Activated naive CD8-positive, alpha-beta T cell treated with anti-CD3 and anti-CD28 coated beads, Interleukin-2, amount 50 U/mL, for 24 hours (primary cell): Measurements from ENCODE around the gene ZBTB7C.

Source experiments
- ATAC-seq: fragments of 150-1000 bp; cut with Tn5 transposase; one replicate; pipeline ENCODE4 v1.10.0; 2021
- DNase-seq: peaks from one replicate; pipeline ENCODE4 v3.0.0; 2021
- H3K27ac Mint-ChIP-seq: one replicate; pipeline ENCODE4 v1.8.0; 2021; ENCODE audit warnings: mild to moderate bottlenecking, mixed read lengths
- H3K27me3 Mint-ChIP-seq: one replicate; pipeline ENCODE4 v1.8.0; 2021; ENCODE audit warnings: mixed read lengths
- H3K36me3 Mint-ChIP-seq: one replicate; pipeline ENCODE4 v1.8.0; 2021; ENCODE audit warnings: low read depth, mixed read lengths
- H3K4me1 Mint-ChIP-seq: one replicate; pipeline ENCODE4 v1.8.0; 2021; ENCODE audit warnings: mixed read lengths
- H3K4me3 Mint-ChIP-seq: one replicate; pipeline ENCODE4 v1.8.0; 2021; ENCODE audit warnings: mild to moderate bottlenecking, moderate library complexity, mixed read lengths
- H3K9me3 Mint-ChIP-seq: one replicate; pipeline ENCODE4 v1.8.0; 2021; ENCODE audit warnings: mixed read lengths

ZBTB7C gene

DNA sequence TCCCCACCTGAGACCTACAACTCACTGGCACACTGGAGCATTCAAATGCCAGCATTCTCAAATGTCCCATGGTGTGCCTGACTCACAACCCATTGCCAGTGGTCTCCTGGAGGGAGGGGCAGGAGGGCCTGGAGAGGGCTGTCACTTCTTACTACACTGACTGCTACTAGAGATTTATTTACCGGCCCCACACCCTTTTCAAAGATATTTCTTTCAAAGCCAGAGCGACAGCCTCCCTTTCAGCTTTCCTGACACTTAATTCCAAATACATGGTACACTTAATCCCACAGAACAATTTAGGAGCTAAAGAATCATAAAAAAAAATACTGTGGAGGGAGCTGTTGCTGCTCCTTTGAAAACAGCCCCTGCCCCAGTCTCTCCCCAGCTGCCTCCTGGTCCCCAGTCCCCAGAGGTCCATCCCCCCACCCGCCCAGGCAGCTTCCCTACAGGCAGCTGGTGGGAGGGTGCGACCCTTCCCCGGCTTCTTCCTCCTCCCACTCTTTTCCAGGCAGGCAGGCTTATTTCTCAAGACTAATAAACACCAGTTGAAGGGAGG, 349.6 kb downstream of the ZBTB7C start:
- Mint-ChIP-seq H3K36me3 (no peaks in the 10 kb centered on the region), H3K4me3 (no peak overlapping the region), H3K27ac (no peak overlapping the region), H3K4me1 (no peaks in the 10 kb centered on the region), H3K9me3 (no peaks in the 10 kb centered on the region), H3K27me3 (peaks cover 29% of the 10 kb centered on the region)
- ATAC-seq (no peak), DNase-seq (no peak)

DNA sequence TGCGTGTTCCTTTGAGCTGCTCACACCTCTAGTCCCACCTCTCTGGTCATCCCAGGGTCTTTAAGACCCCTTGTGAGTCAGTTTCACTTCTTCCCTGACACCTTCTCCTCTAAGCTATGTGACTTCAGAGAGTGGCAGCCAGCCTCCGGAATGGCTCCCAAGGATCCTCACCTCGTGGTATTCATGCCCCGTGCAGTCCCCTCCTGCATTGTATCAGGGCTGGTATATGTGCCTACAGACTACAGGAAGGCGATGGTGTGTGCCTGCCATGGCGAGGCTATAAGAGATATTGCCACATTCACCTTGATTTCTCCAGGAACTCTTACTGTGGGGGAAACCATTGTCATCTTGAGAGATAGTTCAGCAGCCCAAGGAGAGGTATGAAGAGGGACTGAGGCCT, 350.7 kb downstream of the ZBTB7C start:
- Mint-ChIP-seq H3K27me3 (peaks cover 39% of the 10 kb centered on the region), H3K4me1 (no peaks in the 10 kb centered on the region), H3K4me3 (no peak overlapping the region), H3K9me3 (no peaks in the 10 kb centered on the region), H3K27ac (no peak overlapping the region), H3K36me3 (no peaks in the 10 kb centered on the region)
- DNase-seq, result no peak
- ATAC-seq, result no peak

DNA sequence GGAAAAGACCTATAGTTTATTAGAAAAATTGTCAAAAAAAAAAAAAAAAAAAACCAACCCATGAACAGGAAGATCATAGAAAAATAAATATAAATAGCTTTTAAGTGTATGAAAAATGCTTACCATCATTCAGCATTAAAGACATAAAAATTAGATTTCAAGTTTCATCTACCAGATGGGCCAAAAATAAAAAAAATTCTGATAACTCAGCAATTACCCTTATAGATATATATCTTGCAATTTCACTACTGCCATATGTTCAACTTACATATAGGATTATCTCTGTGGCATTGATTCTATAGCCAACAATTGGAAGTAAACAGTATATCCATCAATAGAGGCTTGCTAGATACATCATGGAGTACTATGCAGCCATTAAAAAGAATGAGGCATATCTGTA, 352.2 kb downstream of the ZBTB7C start:
- Mint-ChIP-seq H3K4me1 (no peaks in the 10 kb centered on the region), H3K27me3 (peaks cover 44% of the 10 kb centered on the region), H3K9me3 (no peaks in the 10 kb centered on the region), H3K27ac (no peak overlapping the region), H3K4me3 (no peak overlapping the region), H3K36me3 (no peaks in the 10 kb centered on the region)
- ATAC-seq (no peak), DNase-seq (no peak)

DNA sequence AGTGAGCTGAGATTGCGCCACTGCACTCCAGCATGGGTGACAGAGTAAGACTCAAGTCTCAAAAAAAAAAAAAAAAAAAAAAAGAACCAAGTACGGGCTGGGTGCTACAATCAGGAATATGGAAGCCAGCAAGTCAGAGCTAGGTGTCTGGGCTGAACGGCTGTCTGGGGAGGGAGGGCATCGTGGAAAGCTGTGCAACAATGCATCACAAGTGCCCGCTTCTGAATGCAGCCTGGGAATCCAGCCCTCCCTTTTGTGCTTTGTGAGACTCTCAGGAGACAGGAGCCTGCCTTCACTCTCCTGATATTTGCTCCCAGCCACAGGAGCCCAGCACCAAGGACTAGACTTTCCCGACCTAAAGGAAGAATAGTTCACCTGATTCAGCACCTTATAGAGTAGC, 353.8 kb downstream of the ZBTB7C start:
- DNase-seq, result no peak
- H3K4me3 Mint-ChIP-seq, result no peak overlapping the region
- no peak overlapping the region for H3K27ac Mint-ChIP-seq
- H3K36me3 Mint-ChIP-seq, result no peaks in the 10 kb centered on the region
- H3K4me1 Mint-ChIP-seq, result no peaks in the 10 kb centered on the region
- no peak for ATAC-seq
- H3K27me3 Mint-ChIP-seq, result peaks cover 53% of the 10 kb centered on the region
- H3K9me3 Mint-ChIP-seq, result no peaks in the 10 kb centered on the region

DNA sequence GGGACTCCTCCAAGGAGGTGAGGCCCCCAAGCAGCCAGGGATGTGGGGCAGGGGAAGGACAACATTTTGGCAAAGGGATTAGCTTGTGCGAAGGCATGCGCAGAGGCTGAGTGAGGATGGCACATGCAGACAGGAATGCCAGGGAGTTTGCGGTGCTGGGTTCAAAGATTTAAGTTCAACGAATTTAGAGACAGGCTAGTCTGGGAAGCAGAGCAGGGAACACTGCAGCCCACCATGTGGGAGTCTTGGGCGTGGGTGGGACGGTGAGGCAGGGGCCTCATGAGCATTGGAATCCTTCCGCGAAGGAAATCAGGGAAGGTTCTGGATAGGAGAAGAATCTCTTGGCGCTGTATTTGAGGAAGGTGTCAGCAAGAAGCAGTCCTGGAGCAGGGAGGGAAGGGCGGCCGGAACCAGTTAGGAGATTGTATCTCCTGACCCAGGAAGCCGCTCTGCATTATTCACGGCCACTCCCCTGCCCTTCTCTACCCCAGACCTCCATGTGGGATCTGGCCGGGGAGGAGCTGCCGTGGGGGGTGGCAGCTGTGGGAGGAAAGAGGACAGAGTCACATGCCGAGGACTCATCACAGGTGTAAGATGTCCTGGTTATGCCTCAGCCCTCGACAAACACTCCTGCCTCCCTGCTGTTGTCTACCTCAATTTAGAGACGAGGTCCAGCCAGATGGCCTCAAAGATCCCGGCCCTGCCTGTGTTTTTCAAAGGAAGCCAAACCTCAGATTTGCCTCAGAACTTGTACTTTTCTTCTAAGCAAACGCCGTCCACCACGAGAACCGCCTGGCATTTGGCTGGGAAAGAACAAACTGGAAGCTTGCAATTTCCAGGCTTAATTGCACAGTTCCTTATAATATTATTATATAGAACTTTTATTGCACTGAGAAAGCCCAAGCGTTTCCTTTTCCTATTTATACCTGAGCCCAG, 355.0 kb downstream of the ZBTB7C start:
- H3K27me3 Mint-ChIP-seq, result peaks cover 50% of the 10 kb centered on the region

DNA sequence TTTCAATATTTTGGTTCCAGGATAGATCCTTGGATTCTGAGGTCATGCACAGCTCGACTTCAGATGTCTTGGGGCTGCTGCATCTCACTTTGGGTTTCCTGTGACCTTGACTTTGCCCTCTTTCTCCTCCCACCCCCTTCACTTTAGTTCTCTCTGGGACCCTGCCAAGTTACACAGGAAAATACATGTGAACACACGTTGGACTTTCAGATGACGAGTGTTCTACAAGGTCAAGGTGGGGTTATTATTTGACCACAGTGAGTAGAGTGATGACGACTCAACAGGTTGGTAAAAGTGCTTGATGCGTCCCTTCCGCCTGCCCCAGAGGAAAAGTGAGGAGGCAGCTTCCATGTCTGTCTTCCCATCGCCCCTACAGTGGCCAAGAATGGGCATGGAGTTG, 356.3 kb downstream of the ZBTB7C start:
- H3K9me3 Mint-ChIP-seq, result no peaks in the 10 kb centered on the region
- ATAC-seq (no peak), DNase-seq (no peak)
- no peaks in the 10 kb centered on the region for H3K4me1 Mint-ChIP-seq
- no peak overlapping the region for H3K27ac Mint-ChIP-seq
- no peak overlapping the region for H3K4me3 Mint-ChIP-seq
- H3K36me3 Mint-ChIP-seq, result no peaks in the 10 kb centered on the region
- peaks cover 42% of the 10 kb centered on the region for H3K27me3 Mint-ChIP-seq

More for the DNA sequence above, 355.0 kb downstream of the ZBTB7C start:
- H3K9me3 Mint-ChIP-seq, result no peaks in the 10 kb centered on the region
- no peak for ATAC-seq
- no peaks in the 10 kb centered on the region for H3K4me1 Mint-ChIP-seq
- H3K27ac Mint-ChIP-seq, result no peak overlapping the region
- H3K36me3 Mint-ChIP-seq, result no peaks in the 10 kb centered on the region
- no peak overlapping the region for H3K4me3 Mint-ChIP-seq
- DNase-seq, result no peak

DNA sequence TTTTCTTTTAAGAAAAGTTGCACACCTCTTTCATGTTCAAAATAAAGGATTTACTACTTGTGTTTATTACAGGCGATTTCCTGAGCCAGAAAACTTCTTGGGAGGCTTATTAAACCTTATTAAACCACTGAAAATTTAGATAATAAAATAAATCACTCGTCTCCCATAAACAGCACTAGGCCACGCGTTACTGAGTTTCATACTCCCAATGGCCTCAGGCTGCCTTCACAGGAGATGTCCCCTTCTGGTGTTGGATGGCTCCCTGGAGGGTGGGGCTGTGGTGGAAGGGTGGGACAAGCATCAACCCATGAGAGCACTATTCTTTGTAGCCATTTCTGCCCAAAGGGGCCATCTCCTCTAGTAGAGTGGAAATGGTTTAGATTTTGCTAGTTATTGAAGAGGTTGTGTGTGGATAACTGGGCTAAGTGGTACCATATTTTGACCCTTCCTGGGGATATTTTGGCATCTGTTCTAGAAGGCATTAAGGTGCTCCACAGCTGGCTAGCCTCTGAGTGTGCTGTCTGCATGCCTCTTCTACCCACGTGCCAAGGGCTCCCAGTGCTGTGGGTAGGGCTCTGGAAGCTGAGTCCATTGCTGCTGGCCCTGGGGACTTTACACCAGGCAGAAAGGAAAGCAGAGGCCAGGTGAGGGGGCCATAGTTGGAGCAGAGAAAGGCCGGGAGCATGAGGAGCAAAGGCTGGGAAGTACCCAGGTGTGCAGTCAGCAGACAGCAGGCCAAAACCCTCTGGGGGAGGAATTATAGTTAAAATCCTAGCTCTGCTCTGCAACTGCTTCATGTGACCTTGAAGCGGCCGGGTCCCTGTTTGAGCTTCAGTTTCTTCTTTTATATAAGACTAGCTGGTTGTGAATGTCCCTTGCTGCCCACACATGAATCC, 357.0 kb downstream of the ZBTB7C start:
- Mint-ChIP-seq H3K27me3 (peaks cover 42% of the 10 kb centered on the region), H3K4me3 (no peak overlapping the region)

DNA sequence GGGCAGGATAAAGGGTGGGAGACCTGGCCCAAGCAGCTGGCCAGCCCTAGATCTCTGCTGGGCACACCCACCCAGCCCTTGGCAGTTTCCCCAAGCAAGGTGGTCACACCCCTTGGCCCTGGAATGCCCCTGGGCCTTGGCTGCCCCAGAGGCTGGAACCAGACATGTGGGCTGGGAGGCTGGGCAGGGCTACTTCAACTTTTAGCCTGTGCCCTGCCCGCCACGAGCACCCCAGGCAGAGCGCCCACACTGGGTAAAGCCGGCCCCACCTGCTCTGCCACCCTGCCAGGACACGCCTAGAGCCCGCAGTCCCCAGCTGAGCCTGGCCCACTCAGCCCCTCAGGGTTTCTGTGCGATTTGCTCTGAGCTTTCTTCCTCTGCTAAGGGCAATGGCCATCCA, 359.0 kb downstream of the ZBTB7C start:
- H3K27me3 Mint-ChIP-seq, result peaks cover 33% of the 10 kb centered on the region
- H3K27ac Mint-ChIP-seq, result no peak overlapping the region
- H3K9me3 Mint-ChIP-seq, result no peaks in the 10 kb centered on the region
- DNase-seq (no peak), ATAC-seq (no peak)
- H3K4me3 Mint-ChIP-seq, result no peak overlapping the region
- no peaks in the 10 kb centered on the region for H3K4me1 Mint-ChIP-seq
- H3K36me3 Mint-ChIP-seq, result no peaks in the 10 kb centered on the region

More for the DNA sequence above, 357.0 kb downstream of the ZBTB7C start:
- no peaks in the 10 kb centered on the region for H3K36me3 Mint-ChIP-seq
- ATAC-seq (no peak), DNase-seq (no peak)
- no peak overlapping the region for H3K27ac Mint-ChIP-seq
- H3K9me3 Mint-ChIP-seq, result no peaks in the 10 kb centered on the region
- no peaks in the 10 kb centered on the region for H3K4me1 Mint-ChIP-seq

DNA sequence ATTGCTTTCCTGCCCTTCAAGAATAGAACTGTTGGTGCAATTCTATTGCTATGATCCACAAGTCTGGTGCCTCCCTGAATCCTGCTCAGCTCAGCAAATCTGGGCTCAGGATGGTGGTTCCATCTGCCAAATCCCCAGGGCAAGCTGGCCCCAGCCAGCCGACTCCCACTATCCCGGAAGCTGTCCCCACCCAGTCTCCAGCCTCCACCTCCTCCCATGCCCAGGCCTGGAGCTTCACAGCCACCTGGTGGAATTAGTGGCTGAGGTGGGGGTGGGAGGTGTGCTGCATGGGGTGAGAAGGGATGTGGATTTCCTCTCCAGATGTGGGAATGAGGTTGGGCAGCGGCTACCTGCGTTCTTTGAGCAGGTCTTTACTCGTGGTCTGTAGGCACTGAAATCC, 359.4 kb downstream of the ZBTB7C start:
- H3K4me1 Mint-ChIP-seq, result no peaks in the 10 kb centered on the region
- DNase-seq (no peak), ATAC-seq (no peak)
- H3K27ac Mint-ChIP-seq, result no peak overlapping the region
- no peaks in the 10 kb centered on the region for H3K36me3 Mint-ChIP-seq
- H3K9me3 Mint-ChIP-seq, result no peaks in the 10 kb centered on the region
- H3K4me3 Mint-ChIP-seq, result no peak overlapping the region
- H3K27me3 Mint-ChIP-seq, result peaks cover 31% of the 10 kb centered on the region

DNA sequence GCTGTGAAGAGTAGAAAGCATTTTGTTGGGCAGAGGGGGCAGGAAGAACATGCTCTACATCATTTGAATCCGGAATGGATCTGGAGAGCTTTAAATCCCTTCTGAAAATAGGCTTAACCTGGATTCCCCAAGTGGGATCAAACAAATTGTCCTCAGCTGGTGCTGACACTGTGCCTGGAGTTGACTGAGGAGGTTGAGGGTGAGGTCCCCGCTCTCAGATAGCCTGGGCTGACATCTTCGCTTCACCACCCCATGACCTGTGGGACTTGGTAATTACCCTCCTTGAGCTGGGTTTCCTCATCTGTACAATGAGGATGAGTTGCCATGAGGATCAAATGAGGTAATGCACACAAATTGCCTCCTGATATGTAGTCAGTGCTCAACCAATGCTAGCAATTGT, 360.9 kb downstream of the ZBTB7C start:
- peaks cover 22% of the 10 kb centered on the region for H3K27me3 Mint-ChIP-seq

DNA sequence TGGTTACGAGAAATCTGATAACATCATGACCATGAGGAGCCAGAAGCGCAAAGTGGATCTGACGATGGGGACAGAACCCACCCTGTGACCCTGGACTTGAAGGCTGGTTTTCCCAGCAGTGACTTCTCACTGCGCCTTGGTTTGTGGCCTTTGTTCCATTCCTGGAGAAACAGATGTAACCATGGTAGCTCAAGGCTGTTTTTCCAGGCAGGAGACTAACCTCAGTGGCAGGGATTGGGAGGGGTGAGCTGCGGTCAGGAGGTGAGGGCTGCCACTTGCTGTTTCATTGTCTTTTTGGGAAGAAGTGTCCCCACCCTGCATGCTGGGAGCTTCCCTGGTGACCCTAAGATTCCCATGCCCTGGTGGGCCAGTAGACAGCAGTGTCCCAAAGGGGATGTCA, 362.3 kb downstream of the ZBTB7C start:
- no peaks in the 10 kb centered on the region for H3K36me3 Mint-ChIP-seq
- H3K9me3 Mint-ChIP-seq, result no peaks in the 10 kb centered on the region
- peaks cover 17% of the 10 kb centered on the region for H3K27me3 Mint-ChIP-seq
- no peak for DNase-seq
- H3K4me3 Mint-ChIP-seq, result no peak overlapping the region
- no peak for ATAC-seq
- H3K27ac Mint-ChIP-seq, result no peak overlapping the region
- H3K4me1 Mint-ChIP-seq, result no peaks in the 10 kb centered on the region

More for the DNA sequence above, 360.9 kb downstream of the ZBTB7C start:
- Mint-ChIP-seq H3K9me3 (no peaks in the 10 kb centered on the region), H3K4me1 (no peaks in the 10 kb centered on the region), H3K4me3 (no peak overlapping the region), H3K27ac (no peak overlapping the region), H3K36me3 (no peaks in the 10 kb centered on the region)
- DNase-seq (no peak), ATAC-seq (no peak)

DNA sequence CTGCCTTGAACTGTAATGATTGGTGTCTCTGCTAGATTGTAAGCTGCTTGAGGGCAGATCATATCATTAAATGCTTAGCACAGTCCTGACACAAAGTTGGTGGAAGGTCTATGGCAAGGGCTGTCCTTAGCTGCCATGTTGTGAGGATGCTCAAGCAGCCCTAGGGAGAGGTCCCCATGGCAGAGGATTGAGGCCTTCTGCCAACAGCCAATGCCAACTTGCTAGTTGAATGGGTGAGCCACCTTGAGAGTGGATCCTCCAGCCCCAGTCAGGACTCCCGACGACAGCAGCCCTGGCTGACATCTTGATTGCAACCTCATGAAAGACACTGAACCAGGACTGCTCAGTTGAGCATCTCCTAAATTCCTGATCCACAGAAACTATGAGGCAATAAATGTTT, 363.4 kb downstream of the ZBTB7C start:
- H3K36me3 Mint-ChIP-seq, result no peaks in the 10 kb centered on the region
- H3K9me3 Mint-ChIP-seq, result no peaks in the 10 kb centered on the region
- no peaks in the 10 kb centered on the region for H3K4me1 Mint-ChIP-seq
- no peak for DNase-seq
- no peak overlapping the region for H3K4me3 Mint-ChIP-seq
- ATAC-seq, result no peak
- H3K27ac Mint-ChIP-seq, result no peak overlapping the region
- H3K27me3 Mint-ChIP-seq, result peaks cover 8% of the 10 kb centered on the region

DNA sequence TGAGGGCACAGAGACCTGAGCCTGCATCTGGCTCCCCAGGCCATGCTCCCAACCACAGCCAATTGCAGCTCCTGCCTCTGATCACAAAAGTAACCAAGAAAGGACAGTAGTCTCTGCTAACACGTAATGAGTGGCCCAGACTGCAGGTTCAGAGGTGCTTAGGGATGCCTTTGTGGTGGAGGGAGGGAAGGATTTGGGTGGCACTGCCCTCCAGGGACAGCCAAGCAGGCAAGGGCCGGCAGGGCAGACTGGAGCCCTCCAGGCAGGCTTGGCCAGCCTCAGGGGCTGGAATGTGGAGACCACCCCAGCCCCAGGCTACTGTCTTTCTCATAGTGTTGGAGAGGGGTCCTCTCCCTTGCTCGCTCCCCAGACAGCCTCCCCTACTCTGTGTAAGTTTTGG, 364.2 kb downstream of the ZBTB7C start:
- Mint-ChIP-seq H3K36me3 (no peaks in the 10 kb centered on the region), H3K27me3 (peaks cover 4% of the 10 kb centered on the region), H3K9me3 (no peaks in the 10 kb centered on the region), H3K27ac (no peak overlapping the region), H3K4me1 (no peaks in the 10 kb centered on the region), H3K4me3 (no peak overlapping the region)
- DNase-seq (no peak), ATAC-seq (no peak)

DNA sequence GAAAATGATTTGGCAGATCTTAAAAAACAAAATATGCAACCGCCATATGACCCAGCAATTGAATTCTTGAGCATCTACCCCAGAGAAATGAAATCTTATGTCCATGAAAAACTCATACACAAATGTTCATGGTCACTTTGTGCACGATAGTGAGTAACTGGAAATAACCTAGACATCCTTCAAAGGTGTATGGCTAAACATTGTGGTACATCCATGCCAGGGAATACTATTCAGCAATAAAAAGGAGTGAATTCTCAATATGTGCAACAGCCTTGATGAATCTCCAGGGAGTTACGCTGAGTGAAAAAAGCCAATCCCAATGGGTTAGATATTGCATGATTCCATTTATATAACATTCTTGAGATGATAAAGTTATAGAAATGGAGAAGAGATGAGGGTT, 366.0 kb downstream of the ZBTB7C start:
- Mint-ChIP-seq H3K4me1 (no peaks in the 10 kb centered on the region), H3K36me3 (no peaks in the 10 kb centered on the region), H3K27ac (no peak overlapping the region), H3K27me3 (peaks cover 4% of the 10 kb centered on the region), H3K9me3 (no peaks in the 10 kb centered on the region), H3K4me3 (no peak overlapping the region)
- no peak for ATAC-seq
- DNase-seq, result no peak

DNA sequence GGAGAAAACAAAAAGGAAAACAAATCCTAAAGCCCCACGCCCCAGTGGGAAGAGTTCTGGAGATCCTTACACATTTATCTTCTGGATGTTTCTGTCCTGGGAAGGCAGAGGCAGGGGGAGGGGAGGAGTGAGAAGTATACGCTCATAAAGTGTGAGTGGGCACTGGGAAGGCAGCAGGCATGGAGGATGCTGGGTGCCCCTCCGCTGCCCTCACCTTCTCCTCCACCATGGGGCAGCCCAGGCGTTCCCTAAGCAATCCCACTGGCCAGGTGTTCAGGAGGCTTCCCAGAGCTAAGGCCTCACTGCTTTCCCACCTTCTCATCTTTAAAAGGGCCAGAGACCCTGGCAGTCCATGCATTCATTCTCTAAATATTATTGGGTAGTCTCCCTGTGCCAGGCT, 366.8 kb downstream of the ZBTB7C start:
- H3K9me3 Mint-ChIP-seq, result no peaks in the 10 kb centered on the region
- no peaks in the 10 kb centered on the region for H3K36me3 Mint-ChIP-seq
- H3K4me1 Mint-ChIP-seq, result no peaks in the 10 kb centered on the region
- no peak for ATAC-seq
- no peak overlapping the region for H3K4me3 Mint-ChIP-seq
- H3K27ac Mint-ChIP-seq, result no peak overlapping the region
- no peak for DNase-seq
- peaks cover 4% of the 10 kb centered on the region for H3K27me3 Mint-ChIP-seq
